B cell (primary cell): ENCODE data around the gene LIF. TPM values are rescaled to one million over a fixed set of nuclear protein-coding genes. Genes with fewer than 3 reads are reported as not detected.

Experiments
- ATAC-seq: fragments of 200-7000 bp; cut with Tn5 transposase; one replicate; pipeline ENCODE4 v1.10.0; 2021; ENCODE audit warnings: low read depth, mild to moderate bottlenecking, moderate number of reproducible peaks, moderate library complexity
- CTCF ChIA-PET: fragments of 350-600 bp; sonication (Branson Sonifier 250); formaldehyde crosslinking; loops from one replicate; lab custom pipeline; 2021; ENCODE audit warnings: antibody characterized with exemption, inconsistent platforms; lab: Charles Lee
- POLR2A ChIA-PET: fragments of 350-600 bp; sonication (Branson Sonifier 250); formaldehyde crosslinking; loops from one replicate; lab custom pipeline; 2021; ENCODE audit warnings: antibody characterized with exemption; lab: Charles Lee
- DNase-seq: peaks from one replicate; pipeline ENCODE4 v3.0.0; 2013
- H2AFZ ChIP-seq: 2 replicates; pipeline ENCODE4 v1.6.1; 2012; ENCODE audit warnings: mild to moderate bottlenecking, low read depth, low read length; ENCODE audit not compliant: insufficient read depth, poor library complexity, severe bottlenecking
- H3K27ac ChIP-seq, 2 donors: 1 replicate in 1 of 2; 2 replicates in 1 of 2; pipeline ENCODE4 v1.5.1; 2012 to 2013; ENCODE audit warnings: low read length in 2 of 2, mild to moderate bottlenecking in 2 of 2, moderate library complexity in 1 of 2
- H3K27me3 ChIP-seq, 4 experiments: fragments of 200-600 bp in 1 of 4; sonication (generic) in 1 of 4; replicated peaks in 1 of 4; 1 replicate in 2 of 4; 2 replicates in 2 of 4; pipeline versions ENCODE4 v1.6.1 to v1.7.0; 2013 to 2016; ENCODE audit warnings: low read length in 3 of 4, mild to moderate bottlenecking in 2 of 4, mixed read lengths in 1 of 4, moderate library complexity in 1 of 4; ENCODE audit not compliant: insufficient read depth in 4 of 4, control insufficient read depth in 3 of 4; ENCODE audit errors: control extremely low read depth in 1 of 4
- H3K36me3 ChIP-seq, 2 experiments: replicated peaks in 1 of 2; 1 replicate in 1 of 2; 2 replicates in 1 of 2; pipeline versions ENCODE4 v1.6.1 to v1.7.1; 2013; ENCODE audit warnings: low read length in 1 of 2; ENCODE audit not compliant: insufficient read depth in 2 of 2, control insufficient read depth in 1 of 2; ENCODE audit errors: control extremely low read depth in 1 of 2, extremely low read depth in 1 of 2
- H3K4me1 ChIP-seq, 2 donors: fragments of 200-600 bp in 1 of 2; sonication (generic) in 1 of 2; 1 replicate in 1 of 2; 2 replicates in 1 of 2; pipeline versions ENCODE4 v1.5.1 to v1.6.1; 2013 to 2017; ENCODE audit warnings: low read length in 2 of 2; ENCODE audit not compliant: control insufficient read depth in 2 of 2, insufficient read depth in 2 of 2
- H3K4me2 ChIP-seq: replicated peaks from 2 replicates; pipeline ENCODE3; 2012; ENCODE audit warnings: mild to moderate bottlenecking, low read depth, low read length; ENCODE audit not compliant: poor library complexity, severe bottlenecking
- H3K4me3 ChIP-seq, 5 experiments: fragments of 200-600 bp in 1 of 5; sonication (generic) in 1 of 5; 1 replicate in 3 of 5; 2 replicates in 2 of 5; pipeline versions ENCODE4 v1.5.1 to v1.7.0; 2011 to 2016; ENCODE audit warnings: low read length in 4 of 5, mild to moderate bottlenecking in 4 of 5, low read depth in 2 of 5, control low read depth in 1 of 5, moderate library complexity in 1 of 5; ENCODE audit not compliant: insufficient read depth in 1 of 5; ENCODE audit errors: control extremely low read depth in 1 of 5, extremely low read depth in 1 of 5
- H3K79me2 ChIP-seq: fragments of 200-600 bp; sonication (generic); one replicate; pipeline ENCODE4 v1.6.0; 2016; ENCODE audit warnings: low read length; ENCODE audit not compliant: control insufficient read depth, insufficient read depth
- H3K9ac ChIP-seq: fragments of 200-600 bp; sonication (generic); 2 replicates; pipeline ENCODE4 v1.6.1; 2017; ENCODE audit warnings: mild to moderate bottlenecking, low read length, moderate library complexity
- H3K9me3 ChIP-seq, 3 donors: one replicate each; pipeline versions ENCODE4 v1.6.1 to v1.7.1; 2013; ENCODE audit warnings: low read length in 2 of 3; ENCODE audit not compliant: control insufficient read depth in 2 of 3, insufficient read depth in 1 of 3; ENCODE audit errors: control extremely low read depth in 1 of 3
- H4K20me1 ChIP-seq: 2 replicates; pipeline ENCODE4 v1.6.0; 2012; ENCODE audit warnings: mild to moderate bottlenecking, low read length; ENCODE audit not compliant: insufficient read depth, control insufficient read depth, poor library complexity, severe bottlenecking
- H3K27ac Mint-ChIP-seq: one replicate; pipeline ENCODE4 v1.8.0; 2021; ENCODE audit warnings: mixed read lengths
- H3K27me3 Mint-ChIP-seq: one replicate; pipeline ENCODE4 v1.8.0; 2021; ENCODE audit warnings: mixed read lengths
- H3K4me1 Mint-ChIP-seq: one replicate; pipeline ENCODE4 v1.8.0; 2021; ENCODE audit warnings: mixed read lengths
- H3K4me3 Mint-ChIP-seq: one replicate; pipeline ENCODE4 v1.8.0; 2021; ENCODE audit warnings: mixed read lengths
- H3K9me3 Mint-ChIP-seq: one replicate; pipeline ENCODE4 v1.8.0; 2022; ENCODE audit warnings: mixed read lengths; ENCODE audit not compliant: insufficient read depth
- CTCF ChIP-seq: fragments of 200-600 bp; IDR thresholded peaks from one replicate; pipeline ENCODE4 v1.8.0; 2022; ENCODE audit warnings: antibody characterized with exemption, mild to moderate bottlenecking
- EZH2 ChIP-seq: IDR thresholded peaks from 2 replicates; pipeline ENCODE4 v1.6.1; 2012; ENCODE audit warnings: borderline replicate concordance, low read depth, mild to moderate bottlenecking, moderate library complexity, low read length; ENCODE audit not compliant: insufficient read depth, poor library complexity, severe bottlenecking
- WGBS: methylation state at CpG from one replicate; pipeline ENCODE4 v1.1.5; 2013; ENCODE audit warnings: missing lambda C conversion rate; ENCODE audit not compliant: insufficient coverage; 5-methylcytosine and 5-hydroxymethylcytosine counted together
- intact Hi-C: fragments of 100-400 bp; cut with micrococcal nuclease; formaldehyde crosslinking; loops from one replicate; pipeline ENCODE4 v1.10.0; 2022
- polyA plus RNA-seq: library from polyadenylated mRNA; depleted of rRNA; stranded (reverse); fragments of >200 nt; gene quantifications from 2 replicates; pipeline ENCODE4 v1.2.3, GENCODE V29; 2012
- total RNA-seq, 2 donors: library from RNA; stranded (reverse); fragments of 120-200 nt in 1 of 2; gene quantifications; 1 replicate in 1 of 2; 2 replicates in 1 of 2; pipeline versions ENCODE4 v1.2.3 to v1.2.4, GENCODE V29; 2013 to 2022

Gene LIF
- total and polyA plus RNA-seq, 2 donors (not counting 1 experiment from before 2014, with no cell fraction given): 0.47 TPM; not detected in 1

DNA sequence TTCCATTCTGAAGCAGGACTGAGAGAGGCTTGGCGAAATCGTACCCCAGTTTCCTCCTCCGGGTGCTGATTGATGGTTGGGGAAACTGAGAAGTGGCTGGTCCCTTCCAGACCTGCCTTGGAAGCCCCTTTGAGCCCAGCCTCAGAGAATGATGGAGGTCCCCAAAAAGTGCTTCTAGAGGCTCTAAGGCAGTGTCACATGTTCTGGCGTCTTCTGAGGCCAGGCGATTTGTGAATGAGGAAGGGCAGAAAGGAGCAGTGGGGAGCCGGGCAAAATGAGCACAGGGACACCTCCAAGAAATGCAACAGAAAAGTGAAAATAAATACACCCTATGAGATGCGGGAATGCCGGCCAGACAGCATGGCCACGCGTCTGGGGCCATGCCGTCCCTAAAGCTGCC, 1.0 kb upstream of the LIF start:
- ATAC-seq (no peak), DNase-seq (no peak)
- no peak overlapping the region for H3K4me3 Mint-ChIP-seq
- TF ChIP-seq CTCF: no peak
- no peak for TF ChIP-seq EZH2
- Histone ChIP-seq H3K27ac (no peak overlapping the region), H3K79me2 (no peaks in the 10 kb centered on the region), H3K9me3 (peaks cover 0 to 4% (median 0%) of the 10 kb centered on the region in 3 donors), H2AFZ (no peak overlapping the region), H3K4me3 (no peak overlapping the region), H3K9ac (no peak overlapping the region), H3K27me3 (peaks cover 0 to 39% (median 19%) of the 10 kb centered on the region in 4 experiments), H4K20me1 (no peaks in the 10 kb centered on the region), H3K4me1 (peaks cover 14 to 20% of the 10 kb centered on the region in 2 donors), H3K4me2 (no peak overlapping the region), H3K36me3 (no peaks in the 10 kb centered on the region)
- ChIA-PET POLR2A (no interaction called here), CTCF (interaction anchor here (1.3 kb wide), 1 partner anchor 16 kb away, joined by 4 read pairs; no protein-coding TSS in a partner anchor)
- WGBS: 66% methylated on average over 10 of the region's 11 CpGs
- no peaks in the 10 kb centered on the region for H3K9me3 Mint-ChIP-seq
- H3K27ac Mint-ChIP-seq: no peak overlapping the region
- H3K27me3 Mint-ChIP-seq: peaks cover 48% of the 10 kb centered on the region
- intact Hi-C loops: no loop called here
- H3K4me1 Mint-ChIP-seq: peaks cover 13% of the 10 kb centered on the region

DNA sequence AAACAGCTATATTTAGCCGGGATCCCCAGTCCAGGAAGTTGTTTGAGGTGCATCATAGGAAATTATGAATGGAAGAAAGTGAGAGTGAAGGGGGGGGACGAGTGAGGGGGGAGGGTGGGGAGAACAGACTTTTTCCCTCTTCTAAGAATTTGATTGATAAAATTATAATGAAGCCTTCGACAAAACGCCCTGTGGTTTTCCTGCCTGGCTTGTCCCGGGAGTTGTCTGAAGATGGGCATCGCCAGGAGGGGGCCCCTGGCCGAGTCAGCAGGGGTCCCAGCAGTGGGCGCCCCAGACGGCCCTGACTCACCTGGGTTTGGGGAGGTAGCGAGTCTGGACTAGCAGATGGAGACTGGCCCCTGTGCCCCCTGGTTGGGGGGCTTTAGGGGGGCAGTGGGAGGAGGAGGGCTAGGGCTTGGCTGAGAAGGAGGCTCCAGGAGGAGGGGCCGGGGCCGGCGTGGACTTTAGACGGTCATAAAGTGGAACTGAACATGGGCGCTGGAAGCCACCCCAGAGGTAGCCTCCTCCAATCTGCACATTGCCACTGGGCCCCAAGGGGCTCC, 336 bp upstream of the LIF start:
- H4K20me1 ChIP-seq: no peaks in the 10 kb centered on the region
- WGBS: 6% methylated on average over 13 of the region's 15 CpGs
- peak overlapping the region; percentile 6 for H3K4me3 Mint-ChIP-seq

More for the DNA sequence above, 336 bp upstream of the LIF start:
- Mint-ChIP-seq H3K9me3 (no peaks in the 10 kb centered on the region), H3K4me1 (peaks cover 13% of the 10 kb centered on the region), H3K27ac (no peak overlapping the region), H3K27me3 (peaks cover 48% of the 10 kb centered on the region)
- Histone ChIP-seq H3K27ac (no peak overlapping the region), H3K27me3 (peaks cover 0 to 39% (median 19%) of the 10 kb centered on the region in 4 experiments), H3K4me1 (peaks cover 14 to 20% of the 10 kb centered on the region in 2 donors), H3K4me2 (peak overlapping the region; percentile 88), H3K36me3 (no peaks in the 10 kb centered on the region), H2AFZ (peak overlapping the region; percentile 84), H3K79me2 (no peaks in the 10 kb centered on the region), H3K9me3 (peaks cover 0 to 4% (median 0%) of the 10 kb centered on the region in 3 donors), H3K9ac (peak overlapping the region; percentile 41), H3K4me3 (peak overlapping the region in 2 of 5 experiments; percentile 35 to 62)
- POLR2A ChIA-PET: no interaction called here
- intact Hi-C loops: no loop called here
- ATAC-seq: no peak
- DNase-seq: no peak
- no peak for TF ChIP-seq CTCF
- no peak for TF ChIP-seq EZH2
- CTCF ChIA-PET: no interaction called here
